HepG2 (cell line): Measurements from ENCODE around the gene SH2D6. TPM values are rescaled to one million over a fixed set of nuclear protein-coding genes. Genes with fewer than 3 reads are reported as not detected.

Source experiments
- ARHGAP35 ChIP-seq: sonication (generic); formaldehyde crosslinking; IDR thresholded peaks from 2 replicates; pipeline ENCODE4 v1.9.0; 2022; ENCODE audit warnings: mild to moderate bottlenecking, inconsistent platforms, moderate library complexity, missing genetic modification reagents, borderline replicate concordance
- CBX2 ChIP-seq, 2 experiments: fragments of 200-600 bp in 1 of 2; sonication (generic); formaldehyde crosslinking in 1 of 2; IDR thresholded peaks; 2 replicates each; pipeline versions ENCODE4 v1.7.0 to v1.8.1; 2018 to 2022; ENCODE audit warnings: low read depth in 2 of 2, low read length in 1 of 2, mild to moderate bottlenecking in 1 of 2, missing genetic modification reagents in 1 of 2
- CEBPB ChIP-seq: IDR thresholded peaks from 2 replicates; pipeline ENCODE4 v1.6.1; 2011; ENCODE audit warnings: low read depth, low read length, improper control_type of control experiment, borderline replicate concordance
- ETS1 ChIP-seq: sonication (generic); formaldehyde crosslinking; IDR thresholded peaks from 2 replicates; pipeline ENCODE4 v1.4.0; 2020; ENCODE audit warnings: missing genetic modification reagents
- HNF4A ChIP-seq: sonication (generic); formaldehyde crosslinking; IDR thresholded peaks from 2 replicates; pipeline ENCODE4 v1.4.0; 2020; ENCODE audit warnings: missing genetic modification reagents
- KLF6 ChIP-seq: IDR thresholded peaks from 2 replicates; pipeline ENCODE4 v1.8.0; 2016; ENCODE audit warnings: missing biosample characterization, missing genetic modification reagents
- MTA1 ChIP-seq: sonication (generic); formaldehyde crosslinking; IDR thresholded peaks from 2 replicates; pipeline ENCODE4 v1.4.0; 2020; ENCODE audit warnings: missing genetic modification reagents, mild to moderate bottlenecking, borderline replicate concordance
- PAXIP1 ChIP-seq: sonication (generic); formaldehyde crosslinking; conservative IDR thresholded peaks from 2 replicates; pipeline ENCODE4 v1.4.0; 2020; ENCODE audit warnings: mild to moderate bottlenecking, missing genetic modification reagents, moderate library complexity
- SAP130 ChIP-seq: IDR thresholded peaks from 2 replicates; pipeline ENCODE4 v1.6.1; 2016; ENCODE audit warnings: low read depth
- SSRP1 ChIP-seq: IDR thresholded peaks from 2 replicates; pipeline ENCODE4 v1.6.1; 2016; ENCODE audit warnings: control low read depth
- TARDBP ChIP-seq: sonication (generic); formaldehyde crosslinking; IDR thresholded peaks from 2 replicates; pipeline ENCODE4 v1.8.0; 2022; ENCODE audit warnings: mild to moderate bottlenecking, missing genetic modification reagents
- THAP8 ChIP-seq: sonication (generic); formaldehyde crosslinking; IDR thresholded peaks from 2 replicates; pipeline ENCODE4 v1.5.1; 2020; ENCODE audit warnings: missing genetic modification reagents, mild to moderate bottlenecking, borderline replicate concordance
- TMF1 ChIP-seq: sonication (generic); formaldehyde crosslinking; IDR thresholded peaks from 2 replicates; pipeline ENCODE4 v1.8.1; 2022; ENCODE audit warnings: low read depth, missing genetic modification reagents
- ZKSCAN8 ChIP-seq: IDR thresholded peaks from 2 replicates; pipeline ENCODE4 v1.6.1; 2016; ENCODE audit warnings: borderline replicate concordance, missing genetic modification reagents, missing compliant biosample characterization
- ZMAT3 ChIP-seq: sonication (generic); formaldehyde crosslinking; conservative IDR thresholded peaks from 2 replicates; pipeline ENCODE4 v1.7.0; 2021; ENCODE audit warnings: missing genetic modification reagents
- ZMYM4 ChIP-seq: sonication (generic); formaldehyde crosslinking; IDR thresholded peaks from 2 replicates; pipeline ENCODE4 v1.8.1; 2023; ENCODE audit warnings: mild to moderate bottlenecking, missing genetic modification reagents
- ZNF12 ChIP-seq: sonication (generic); formaldehyde crosslinking; IDR thresholded peaks from 2 replicates; pipeline ENCODE4 v1.5.0; 2020; ENCODE audit warnings: missing genetic modification reagents
- ZNF160 ChIP-seq: sonication (generic); formaldehyde crosslinking; IDR thresholded peaks from 2 replicates; pipeline ENCODE4 v1.8.0; 2022; ENCODE audit warnings: mild to moderate bottlenecking, inconsistent platforms, missing genetic modification reagents
- ZNF230 ChIP-seq: sonication (generic); formaldehyde crosslinking; IDR thresholded peaks from 2 replicates; pipeline ENCODE4 v1.4.0; 2020; ENCODE audit warnings: mild to moderate bottlenecking, missing genetic modification reagents
- ZNF337 ChIP-seq: sonication (generic); formaldehyde crosslinking; IDR thresholded peaks from 2 replicates; pipeline ENCODE4 v1.5.1; 2020; ENCODE audit warnings: missing genetic modification reagents, low read depth, mild to moderate bottlenecking, borderline replicate concordance
- ZNF451 ChIP-seq: sonication (generic); formaldehyde crosslinking; IDR thresholded peaks from 2 replicates; pipeline ENCODE4 v1.5.0; 2020; ENCODE audit warnings: mild to moderate bottlenecking, missing genetic modification reagents
- ZNF556 ChIP-seq: sonication (generic); formaldehyde crosslinking; IDR thresholded peaks from 2 replicates; pipeline ENCODE4 v1.4.0; 2020; ENCODE audit warnings: mild to moderate bottlenecking, missing genetic modification reagents, borderline replicate concordance
- ZNF788 ChIP-seq: sonication (generic); formaldehyde crosslinking; IDR thresholded peaks from 2 replicates; pipeline ENCODE4 v1.5.0; 2020; ENCODE audit warnings: mild to moderate bottlenecking, missing genetic modification reagents, borderline replicate concordance
- polyA plus RNA-seq, 8 experiments: library from polyadenylated mRNA; depleted of rRNA in 3 of 8; stranded (reverse) in 7 of 8; unstranded in 1 of 8; fragments of >200 nt; fragmentation: Illumina TruSeq in 4 of 8; extraction: Trizol in 4 of 8; gene quantifications; 2 replicates each; pipeline versions ENCODE4 v1.2.1 to v1.2.3, GENCODE V29; 2011 to 2016; ENCODE audit warnings: low read depth in 4 of 8, missing spikeins in 1 of 8, mixed read lengths in 1 of 8; ENCODE audit not compliant: insufficient read depth in 1 of 8
- total RNA-seq, 5 experiments: library from RNA; depleted of rRNA; stranded (reverse); fragments of >200 nt; fragmentation: Illumina TruSeq; extraction: Trizol; gene quantifications; 2 replicates each; pipeline ENCODE4 v1.2.3, GENCODE V29; 2016; ENCODE audit warnings: low read depth in 1 of 5
- TF ChIP-seq, protein P1 (sequence below): sonication (generic); formaldehyde crosslinking; IDR thresholded peaks from 2 replicates; pipeline ENCODE4 v1.4.0; 2020; ENCODE audit warnings: mild to moderate bottlenecking, missing genetic modification reagents
- TF ChIP-seq, protein P2 (sequence below): sonication (generic); formaldehyde crosslinking; IDR thresholded peaks from 2 replicates; pipeline ENCODE4 v1.8.0; 2022; ENCODE audit warnings: mild to moderate bottlenecking, missing genetic modification reagents, moderate library complexity

SH2D6 gene
- total and polyA plus RNA-seq, 2 of the 13 experiments (the other 11 are each of a cell fraction or from before 2014, with no cell fraction given): 0.11 to 0.26 TPM

DNA sequence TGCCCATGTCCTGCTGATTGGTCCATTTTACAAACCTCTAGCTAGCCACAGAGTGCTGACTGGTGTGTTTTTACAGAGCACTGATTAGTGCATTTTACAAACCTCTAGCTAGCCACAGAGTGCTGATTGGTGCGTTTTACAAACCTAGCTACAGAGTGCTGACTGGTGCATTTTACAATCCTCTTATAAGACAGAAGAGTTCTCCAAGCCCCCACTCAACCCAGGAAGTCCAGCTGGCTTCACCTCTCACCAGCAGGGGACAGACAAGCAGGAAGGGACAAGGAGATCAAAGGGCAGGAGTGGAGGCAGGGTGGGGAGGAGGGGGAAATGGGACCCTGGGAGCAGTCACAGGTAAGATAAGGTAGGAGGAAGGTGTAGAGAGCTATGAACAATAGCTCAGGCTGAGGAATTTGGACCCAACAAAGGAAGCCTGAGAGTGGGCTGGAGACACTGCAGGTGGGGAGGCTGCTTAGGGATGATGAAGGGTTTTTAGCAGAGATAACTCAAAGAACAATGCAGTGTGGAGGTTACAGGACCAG, 37.1 kb downstream of the SH2D6 start (continued):
- TF ChIP-seq SAP130 (CRISPR knock-in tag) (0 out of 2 replicates have a peak, but pooled peaks have one; percentile 34), ZNF788 (CRISPR knock-in tag) (peak; percentile 32; the same call in 1 of the 2 replicates), ETS1 (CRISPR knock-in tag) (no peak), ZNF337 (CRISPR knock-in tag) (no peak), ZNF230 (CRISPR knock-in tag) (no peak), ZNF12 (CRISPR knock-in tag) (no peak), ZKSCAN8 (CRISPR knock-in tag) (no peak), CEBPB (no peak), ZNF556 (CRISPR knock-in tag) (no peak), TARDBP (CRISPR knock-in tag) (no peak), CBX2 (IDR thresholded peaks at IDR 0.05; ENCODE audit: low read depth, low read length) (no peak), CBX2 (CRISPR knock-in tag; IDR thresholded peaks at IDR 0.05; ENCODE audit: low read depth) (no peak), THAP8 (CRISPR knock-in tag) (no peak), MTA1 (no peak), ZNF451 (CRISPR knock-in tag) (no peak), ARHGAP35 (CRISPR knock-in tag) (no peak), TMF1 (CRISPR knock-in tag) (no peak), HNF4A (peak; percentile 80), SSRP1 (CRISPR knock-in tag) (no peak), KLF6 (0 out of 2 replicates have a peak, but pooled peaks have one; percentile 22), ZMYM4 (peak; percentile 73), ZMAT3 (no peak), ZNF160 (CRISPR knock-in tag) (no peak), PAXIP1 (CRISPR knock-in tag) (peak; percentile 48)
- TF ChIP-seq, protein P1, sequence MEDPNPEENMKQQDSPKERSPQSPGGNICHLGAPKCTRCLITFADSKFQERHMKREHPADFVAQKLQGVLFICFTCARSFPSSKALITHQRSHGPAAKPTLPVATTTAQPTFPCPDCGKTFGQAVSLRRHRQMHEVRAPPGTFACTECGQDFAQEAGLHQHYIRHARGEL (CRISPR knock-in tag): no peak
- TF ChIP-seq, protein P2, sequence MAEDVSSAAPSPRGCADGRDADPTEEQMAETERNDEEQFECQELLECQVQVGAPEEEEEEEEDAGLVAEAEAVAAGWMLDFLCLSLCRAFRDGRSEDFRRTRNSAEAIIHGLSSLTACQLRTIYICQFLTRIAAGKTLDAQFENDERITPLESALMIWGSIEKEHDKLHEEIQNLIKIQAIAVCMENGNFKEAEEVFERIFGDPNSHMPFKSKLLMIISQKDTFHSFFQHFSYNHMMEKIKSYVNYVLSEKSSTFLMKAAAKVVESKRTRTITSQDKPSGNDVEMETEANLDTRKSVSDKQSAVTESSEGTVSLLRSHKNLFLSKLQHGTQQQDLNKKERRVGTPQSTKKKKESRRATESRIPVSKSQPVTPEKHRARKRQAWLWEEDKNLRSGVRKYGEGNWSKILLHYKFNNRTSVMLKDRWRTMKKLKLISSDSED (CRISPR knock-in tag): no peak
